Central memory CD8-positive, alpha-beta T cell (primary cell): ENCODE results near the gene DLST.

Experiments
- ATAC-seq: fragments of 150-1000 bp; cut with Tn5 transposase; replicated peaks from 2 replicates; pipeline ENCODE4 v1.10.0; 2022; ENCODE audit warnings: mild to moderate bottlenecking, moderate FRiP score, moderate number of reproducible peaks; ENCODE audit not compliant: poor library complexity, severe bottlenecking; ENCODE audit errors: extremely low read depth
- DNase-seq, 2 donors: peaks; one replicate each; pipeline ENCODE4 v3.0.0; 2021; ENCODE audit warnings: low spot score in 2 of 2
- H3K27ac Mint-ChIP-seq: one replicate; pipeline ENCODE4 v1.8.0; 2022; ENCODE audit warnings: low read depth, mild to moderate bottlenecking, moderate library complexity, mixed read lengths
- H3K27me3 Mint-ChIP-seq: one replicate; pipeline ENCODE4 v1.8.0; 2022; ENCODE audit warnings: mixed read lengths
- H3K36me3 Mint-ChIP-seq: one replicate; pipeline ENCODE4 v1.8.0; 2022; ENCODE audit warnings: mild to moderate bottlenecking, moderate library complexity, mixed read lengths; ENCODE audit not compliant: insufficient read depth
- H3K4me1 Mint-ChIP-seq: one replicate; pipeline ENCODE4 v1.8.0; 2022; ENCODE audit warnings: mixed read lengths
- H3K4me3 Mint-ChIP-seq: one replicate; pipeline ENCODE4 v1.8.0; 2022; ENCODE audit warnings: mild to moderate bottlenecking, moderate library complexity, mixed read lengths
- H3K9me3 Mint-ChIP-seq: one replicate; pipeline ENCODE4 v1.8.0; 2022; ENCODE audit warnings: mixed read lengths

DLST gene

DNA sequence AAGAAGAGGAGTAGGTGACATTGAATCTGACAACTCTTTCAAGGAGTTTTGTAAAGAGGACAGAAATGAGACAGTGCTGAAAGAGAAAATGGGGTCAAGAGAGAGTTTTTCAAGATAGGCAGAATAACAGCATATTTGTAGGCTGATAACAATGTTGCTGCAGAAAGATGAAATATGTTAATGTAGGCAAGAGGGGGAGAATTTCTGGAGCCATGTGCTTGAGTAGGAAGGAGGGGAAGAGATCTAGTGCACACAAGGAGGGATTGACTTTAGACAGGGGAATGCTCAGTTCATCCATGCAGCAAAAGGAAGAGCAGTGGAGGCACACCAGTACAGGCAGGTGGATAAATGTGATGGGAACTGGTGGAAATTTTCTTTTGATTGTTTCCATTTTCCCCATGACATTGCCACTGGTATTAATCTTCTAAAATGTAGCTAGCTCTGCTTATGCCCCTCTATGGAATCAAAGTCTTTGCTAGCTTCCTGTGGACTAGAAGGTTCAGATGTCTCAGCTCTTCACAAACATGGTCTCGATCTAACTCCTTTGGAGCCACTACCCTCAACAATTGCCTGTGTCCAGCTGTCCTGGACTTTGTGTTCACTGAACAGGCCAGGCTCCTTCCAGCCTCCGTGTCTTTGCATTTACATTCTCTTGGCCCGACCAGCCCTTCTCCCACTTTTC is 14.9 kb upstream of the DLST start:
- ATAC-seq (no peak), DNase-seq (no peak)
- Mint-ChIP-seq H3K4me3 (no peak overlapping the region), H3K36me3 (peaks cover 2% of the 10 kb centered on the region), H3K9me3 (no peaks in the 10 kb centered on the region), H3K27me3 (no peaks in the 10 kb centered on the region), H3K27ac (no peak overlapping the region), H3K4me1 (peaks cover 14% of the 10 kb centered on the region)

DNA sequence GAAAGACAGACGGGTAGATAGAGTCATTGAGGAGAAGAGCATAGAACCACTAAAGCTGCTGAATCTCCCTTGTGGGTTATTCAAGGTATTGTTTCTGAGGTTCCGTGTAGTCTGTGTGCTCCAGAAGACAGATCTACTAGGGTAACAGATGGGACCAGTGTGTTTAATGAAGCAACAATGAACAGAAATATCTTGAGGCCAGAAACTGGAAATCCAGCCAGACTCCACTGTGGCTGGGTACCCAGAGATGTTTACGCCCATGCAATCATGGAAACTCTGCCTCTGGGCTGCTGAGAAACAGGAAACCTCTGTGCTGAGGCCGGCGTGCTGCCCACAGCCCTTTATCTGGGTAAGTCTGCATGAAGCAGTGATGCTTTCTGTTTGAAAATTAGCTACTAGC is 14.0 kb upstream of the DLST start:
- peaks cover 14% of the 10 kb centered on the region for H3K4me1 Mint-ChIP-seq
- no peak for DNase-seq
- H3K27me3 Mint-ChIP-seq: no peaks in the 10 kb centered on the region
- ATAC-seq: peak; percentile 83
- no peak overlapping the region for H3K27ac Mint-ChIP-seq
- no peaks in the 10 kb centered on the region for H3K9me3 Mint-ChIP-seq
- H3K4me3 Mint-ChIP-seq: no peak overlapping the region
- H3K36me3 Mint-ChIP-seq: peaks cover 2% of the 10 kb centered on the region

GRCh38 chr14:74868739-74869138 is 13.0 kb upstream of the DLST start:
- no peak for ATAC-seq
- Mint-ChIP-seq H3K9me3 (no peaks in the 10 kb centered on the region), H3K27me3 (no peaks in the 10 kb centered on the region), H3K27ac (peak overlapping the region; percentile 52), H3K4me1 (peaks cover 14% of the 10 kb centered on the region), H3K36me3 (peaks cover 2% of the 10 kb centered on the region), H3K4me3 (no peak overlapping the region)
- DNase-seq: no peak

DNA sequence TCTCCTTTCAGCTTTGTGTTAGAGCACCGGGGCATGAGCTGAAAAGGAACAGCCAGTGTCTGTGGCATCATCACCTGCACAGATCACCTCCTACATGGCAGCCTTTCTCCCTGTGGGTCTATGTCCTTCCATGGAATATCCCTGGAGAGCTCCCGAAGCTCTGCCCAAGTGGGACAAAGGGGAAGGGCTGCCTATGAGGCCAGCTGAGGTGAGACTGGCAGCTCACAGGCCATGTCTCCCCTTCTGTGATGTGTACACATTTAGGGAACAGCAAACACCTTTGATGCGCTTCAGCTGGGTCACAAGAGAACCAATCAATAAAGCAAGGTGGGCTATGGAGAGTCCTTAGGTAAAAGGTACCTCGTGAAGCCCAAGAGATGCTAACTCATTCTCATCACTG is 9.9 kb upstream of the DLST start:
- no peak overlapping the region for H3K27ac Mint-ChIP-seq
- H3K27me3 Mint-ChIP-seq: no peaks in the 10 kb centered on the region
- peaks cover 2% of the 10 kb centered on the region for H3K36me3 Mint-ChIP-seq
- H3K9me3 Mint-ChIP-seq: no peaks in the 10 kb centered on the region
- H3K4me3 Mint-ChIP-seq: no peak overlapping the region
- ATAC-seq (no peak), DNase-seq (no peak)
- H3K4me1 Mint-ChIP-seq: peaks cover 24% of the 10 kb centered on the region

DNA sequence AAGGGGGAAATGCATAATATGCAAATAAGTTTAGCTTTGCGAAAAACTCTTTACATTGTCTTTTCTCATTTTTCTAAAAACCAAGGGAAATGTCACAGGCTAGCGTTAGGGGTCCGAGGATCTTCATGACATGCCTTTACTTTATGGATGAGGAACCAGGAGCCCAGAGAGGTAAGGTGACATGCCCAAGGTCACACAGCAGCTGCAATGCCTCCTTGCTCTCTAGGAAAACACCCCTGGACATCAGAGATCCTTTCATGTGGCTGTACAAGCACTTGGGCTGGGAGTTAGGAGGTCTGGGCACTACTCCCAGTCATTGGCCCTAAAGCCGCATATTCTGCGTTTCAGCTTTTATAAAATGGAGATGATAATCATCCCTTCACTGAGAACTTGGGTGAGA is 6.5 kb upstream of the DLST start:
- H3K27ac Mint-ChIP-seq: no peak overlapping the region

GRCh38 chr14:74875941-74876913 is 5.5 kb upstream of the DLST start, which contains the start of gene PROX2:
PROX2 (minus strand) TSS chr14:74876145; CDS start chr14:74863834, 12,311 bp downstream.
- Mint-ChIP-seq H3K27me3 (no peaks in the 10 kb centered on the region), H3K9me3 (no peaks in the 10 kb centered on the region), H3K4me1 (peaks cover 27% of the 10 kb centered on the region), H3K4me3 (peak within 1 kb of the TSS; percentile 29), H3K27ac (peak within 1 kb of the TSS; percentile 62), H3K36me3 (peaks cover 2% of the 10 kb centered on the region)
- ATAC-seq: peak; percentile 32
- DNase-seq: no peak

More for the DNA sequence above, 6.5 kb upstream of the DLST start:
- DNase-seq (no peak), ATAC-seq (no peak)
- Mint-ChIP-seq H3K27me3 (no peaks in the 10 kb centered on the region), H3K36me3 (peaks cover 2% of the 10 kb centered on the region), H3K4me1 (peaks cover 21% of the 10 kb centered on the region), H3K4me3 (no peak overlapping the region), H3K9me3 (no peaks in the 10 kb centered on the region)

DNA sequence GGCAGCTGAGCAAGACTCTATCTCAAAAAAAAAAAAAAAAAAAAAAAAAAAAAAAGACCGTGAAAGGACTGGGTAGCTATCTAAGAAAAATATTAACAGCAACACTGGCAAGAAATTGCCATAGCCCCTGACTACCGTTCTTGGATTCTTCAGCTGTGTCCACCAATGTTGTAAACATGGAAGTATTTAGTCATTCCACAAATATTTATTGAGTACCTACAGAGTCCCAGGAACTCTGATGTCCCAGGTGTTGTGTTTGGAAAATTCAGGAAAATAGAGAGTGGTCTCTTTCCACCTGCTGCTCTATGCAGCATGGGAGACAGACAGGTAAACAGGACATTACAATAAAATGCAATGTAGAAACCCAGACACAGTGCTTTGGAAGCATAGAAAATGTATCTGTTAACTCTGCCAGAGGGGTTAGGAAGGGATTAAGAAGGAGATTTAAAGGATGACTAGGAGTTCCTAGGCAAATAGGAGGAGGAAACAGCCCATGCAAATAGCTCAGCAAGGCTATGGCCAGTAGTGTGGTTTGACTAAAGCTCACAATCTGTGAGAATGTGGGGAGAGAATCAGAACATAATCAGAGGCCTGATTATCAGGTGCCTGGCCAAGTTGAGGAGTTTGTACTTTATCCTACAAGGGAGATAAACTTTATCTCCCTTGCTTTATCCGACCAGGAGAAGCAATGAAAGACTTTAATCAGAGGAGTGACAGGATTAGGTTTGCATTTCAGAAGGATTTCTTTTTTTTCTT is 2.1 kb upstream of the DLST start:
- no peak for DNase-seq
- Mint-ChIP-seq H3K36me3 (peaks cover 11% of the 10 kb centered on the region), H3K27me3 (no peaks in the 10 kb centered on the region), H3K27ac (peak overlapping the region; percentile 36), H3K4me3 (no peak overlapping the region), H3K4me1 (peaks cover 54% of the 10 kb centered on the region), H3K9me3 (no peaks in the 10 kb centered on the region)
- no peak for ATAC-seq

DNA sequence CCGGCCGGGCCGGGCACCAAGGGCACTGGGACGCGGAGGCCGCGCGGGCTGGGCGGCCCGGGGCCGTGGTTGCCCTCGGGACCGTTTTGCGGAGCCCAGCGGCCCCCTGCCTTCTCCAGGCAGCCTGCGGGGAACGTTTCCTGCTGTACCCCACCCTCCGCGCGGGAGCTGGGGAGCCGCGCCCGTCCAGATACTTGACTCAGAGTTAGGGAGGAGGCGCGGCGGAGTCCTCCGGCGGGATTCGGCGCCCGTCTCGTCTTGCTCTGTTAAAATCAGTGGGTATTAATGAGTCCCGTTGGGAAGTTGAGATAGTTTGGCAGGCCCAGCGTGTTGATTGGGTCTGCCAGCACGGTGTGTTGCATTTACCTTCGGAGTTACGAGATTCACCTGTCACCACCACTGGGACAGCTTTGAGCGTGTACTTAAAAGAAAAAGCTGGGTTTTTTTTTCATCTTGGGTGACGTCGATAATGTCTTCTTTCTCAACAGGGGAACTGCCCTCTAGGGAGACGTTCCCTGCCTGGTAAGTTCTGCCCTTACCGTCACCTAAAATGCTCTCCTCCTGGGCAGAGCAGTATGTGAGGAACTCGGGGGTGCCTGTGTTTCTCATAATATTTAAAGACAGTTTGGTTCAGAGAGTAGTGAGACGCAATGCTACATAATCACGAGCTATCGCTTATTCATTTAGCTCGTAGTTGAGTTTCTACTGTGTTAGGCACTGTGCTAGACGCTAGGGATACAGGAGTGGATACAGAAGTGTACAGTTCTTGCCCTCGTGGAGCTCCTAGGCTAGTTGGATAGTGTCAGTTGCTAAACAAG is 596 bp downstream of the DLST start:
- Mint-ChIP-seq H3K36me3 (peaks cover 21% of the 10 kb centered on the region), H3K27ac (peak overlapping the region; percentile 97), H3K4me3 (peak overlapping the region; percentile 100), H3K9me3 (no peaks in the 10 kb centered on the region), H3K27me3 (no peaks in the 10 kb centered on the region), H3K4me1 (peaks cover 59% of the 10 kb centered on the region)
- DNase-seq: peak; percentile 32 to 35
- peak; percentile 62 for ATAC-seq

GRCh38 chr14:74886001-74886400 is 4.3 kb downstream of the DLST start:
- ATAC-seq: no peak
- Mint-ChIP-seq H3K27ac (no peak overlapping the region), H3K4me3 (no peak overlapping the region), H3K9me3 (no peaks in the 10 kb centered on the region), H3K36me3 (peaks cover 45% of the 10 kb centered on the region), H3K27me3 (no peaks in the 10 kb centered on the region), H3K4me1 (peaks cover 63% of the 10 kb centered on the region)
- DNase-seq: no peak

DNA sequence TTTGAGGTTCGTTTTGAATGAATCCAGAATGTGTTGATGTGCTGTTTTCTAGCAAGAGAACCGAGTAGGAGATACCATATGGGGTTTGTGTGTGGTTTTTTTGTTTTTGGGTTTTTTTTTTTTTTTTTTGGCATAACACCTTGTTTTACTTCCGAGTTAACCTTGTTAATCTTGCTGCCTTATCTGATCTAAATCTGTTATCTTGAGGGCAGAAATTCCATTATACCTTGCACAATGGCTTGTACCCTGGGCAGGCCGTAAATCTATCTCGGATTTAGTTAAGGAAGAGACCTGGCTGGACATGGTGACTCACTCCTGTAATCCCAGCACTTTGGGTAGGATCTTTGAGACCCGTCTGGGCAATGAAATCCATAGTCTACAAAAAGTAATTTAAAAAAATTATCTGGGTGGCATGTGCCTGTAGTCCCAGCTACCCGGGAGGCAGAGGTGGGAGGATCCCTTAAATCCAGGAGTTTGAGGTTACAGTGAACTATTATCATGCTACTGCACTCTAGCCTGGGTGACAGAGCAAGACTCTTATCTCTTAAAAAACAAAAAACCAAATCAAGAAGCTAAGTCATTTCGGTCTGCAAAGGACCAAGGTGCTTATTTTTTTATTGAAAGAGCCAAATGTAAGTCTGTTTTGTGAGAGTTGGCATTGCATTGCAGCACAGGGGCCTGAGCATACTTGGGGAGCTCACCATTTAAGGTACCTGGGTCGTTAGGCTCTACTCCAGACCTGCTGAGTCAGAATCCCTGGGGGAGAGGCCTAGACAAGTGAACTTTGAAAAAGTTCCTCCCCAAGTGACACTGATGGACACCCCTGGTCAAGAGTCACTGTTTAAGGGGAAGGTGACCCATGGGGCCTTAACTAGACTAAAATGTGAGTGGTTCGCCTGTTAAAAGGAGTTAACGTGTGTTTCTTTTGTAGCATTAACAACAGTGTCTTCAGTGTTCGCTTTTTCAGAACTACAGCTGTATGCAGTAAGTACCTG is 6.7 kb downstream of the DLST start:
- DNase-seq (no peak), ATAC-seq (peak; percentile 40)
- H3K9me3 Mint-ChIP-seq: no peaks in the 10 kb centered on the region
- H3K4me1 Mint-ChIP-seq: peaks cover 44% of the 10 kb centered on the region
- peaks cover 52% of the 10 kb centered on the region for H3K36me3 Mint-ChIP-seq
- H3K27me3 Mint-ChIP-seq: no peaks in the 10 kb centered on the region
- H3K4me3 Mint-ChIP-seq: peak overlapping the region; percentile 20
- H3K27ac Mint-ChIP-seq: no peak overlapping the region

DNA sequence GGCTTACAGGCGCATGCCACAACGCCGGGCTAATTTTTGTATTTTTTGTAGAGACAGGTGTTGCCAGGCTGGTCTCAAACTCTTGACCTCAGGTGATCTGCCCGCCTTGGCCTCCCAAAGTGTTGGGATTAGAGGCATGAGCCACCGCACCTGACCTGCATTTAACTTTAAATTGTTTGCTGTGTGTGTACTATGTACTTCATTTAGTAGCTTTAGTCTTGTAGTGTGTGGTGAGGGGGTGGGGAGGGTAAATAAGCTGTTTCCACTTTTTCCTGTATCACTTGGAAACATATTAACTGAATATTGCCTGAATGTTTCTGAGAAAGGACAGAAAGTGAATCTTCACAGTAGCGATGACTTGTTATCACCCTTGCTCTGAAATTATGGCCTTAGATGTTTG is 8.5 kb downstream of the DLST start:
- Mint-ChIP-seq H3K4me3 (no peak overlapping the region), H3K27me3 (no peaks in the 10 kb centered on the region), H3K9me3 (no peaks in the 10 kb centered on the region), H3K36me3 (peaks cover 65% of the 10 kb centered on the region), H3K27ac (no peak overlapping the region), H3K4me1 (peaks cover 29% of the 10 kb centered on the region)
- ATAC-seq (no peak), DNase-seq (no peak)
